T follicular helper cell (primary cell): Measurements from ENCODE around the gene KANK3.
A peak's percentile ranks its signal among the peaks of the same experiment; 100 is the strongest.
"Not testable (repeated sequence)": the region's sequence is repeated elsewhere in the genome, so short reads cannot be mapped to it uniquely, and the experiment has no call there.

Experiments used
- DNase-seq: peaks from one replicate; pipeline ENCODE4 v3.0.0-alpha.2; 2020; ENCODE audit warnings: low read depth

The KANK3 gene

GRCh38 chr19:8337728-8338127, 5.3 kb downstream of the KANK3 start:
- no peak for DNase-seq

- no peak for DNase-seq
These were observed 6.4 kb downstream of the KANK3 start for GRCh38 chr19:8336660-8337059.

DNA sequence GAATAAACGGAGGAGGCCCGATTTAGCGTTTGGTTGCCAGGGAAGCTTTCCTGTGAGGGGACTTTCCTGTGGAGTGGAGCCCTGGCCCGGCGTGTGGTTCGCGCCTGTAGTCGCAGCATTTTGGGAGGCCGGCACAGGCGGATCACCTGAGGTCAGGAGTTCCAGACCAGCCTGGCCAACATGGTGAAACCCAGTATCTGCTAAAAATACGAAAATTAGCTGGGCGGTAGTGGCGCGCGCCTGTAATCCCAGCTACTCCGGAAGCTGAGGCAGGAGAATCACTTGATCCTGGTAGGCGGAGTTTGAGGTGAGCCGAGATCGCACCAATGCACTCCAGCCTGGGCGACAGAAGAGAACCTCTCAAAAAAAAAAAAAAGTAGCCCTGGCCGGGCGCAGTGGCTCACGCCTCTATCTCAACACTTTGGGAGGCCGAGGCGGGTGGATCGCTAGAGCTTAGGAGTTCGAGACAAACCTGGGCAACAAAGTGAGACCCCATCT, 6.9 kb downstream of the KANK3 start:
- no peak for DNase-seq

DNA sequence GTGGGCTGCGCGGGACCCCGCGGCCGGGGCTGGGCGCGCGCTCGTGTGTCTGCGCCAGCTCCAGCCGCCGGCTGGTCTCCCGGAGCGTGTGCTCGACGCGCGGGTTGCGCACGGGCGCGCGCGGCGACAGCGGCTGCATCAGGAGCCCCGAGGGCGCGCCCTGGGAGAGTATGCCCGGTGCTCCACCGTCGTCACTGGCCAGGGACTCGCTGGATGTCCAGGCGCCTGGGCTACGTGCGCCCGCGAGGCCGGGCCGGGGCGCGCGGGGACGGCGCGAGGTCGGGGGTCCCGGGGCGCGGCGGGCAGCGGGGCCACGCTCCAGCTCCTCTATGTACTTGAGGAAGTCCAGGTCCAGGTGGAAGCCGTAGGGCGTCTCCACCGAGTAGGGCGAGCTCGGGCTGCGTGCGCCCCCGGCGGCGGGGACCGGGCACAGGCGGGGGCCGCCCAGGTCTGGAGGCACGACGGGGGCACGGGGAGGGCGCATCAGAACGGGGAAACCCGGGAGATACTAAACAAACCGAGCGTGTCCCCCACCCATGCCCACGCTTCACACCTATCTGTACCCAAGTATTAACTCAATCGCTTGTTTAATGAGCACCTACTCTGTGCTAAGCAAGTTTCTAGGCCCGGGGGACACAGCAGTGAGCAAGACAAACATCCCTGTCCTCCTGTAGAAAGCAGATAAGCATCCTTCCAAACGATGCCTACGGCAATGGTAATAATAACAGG, 7.6 kb downstream of the KANK3 start:
- no peak for DNase-seq

DNA sequence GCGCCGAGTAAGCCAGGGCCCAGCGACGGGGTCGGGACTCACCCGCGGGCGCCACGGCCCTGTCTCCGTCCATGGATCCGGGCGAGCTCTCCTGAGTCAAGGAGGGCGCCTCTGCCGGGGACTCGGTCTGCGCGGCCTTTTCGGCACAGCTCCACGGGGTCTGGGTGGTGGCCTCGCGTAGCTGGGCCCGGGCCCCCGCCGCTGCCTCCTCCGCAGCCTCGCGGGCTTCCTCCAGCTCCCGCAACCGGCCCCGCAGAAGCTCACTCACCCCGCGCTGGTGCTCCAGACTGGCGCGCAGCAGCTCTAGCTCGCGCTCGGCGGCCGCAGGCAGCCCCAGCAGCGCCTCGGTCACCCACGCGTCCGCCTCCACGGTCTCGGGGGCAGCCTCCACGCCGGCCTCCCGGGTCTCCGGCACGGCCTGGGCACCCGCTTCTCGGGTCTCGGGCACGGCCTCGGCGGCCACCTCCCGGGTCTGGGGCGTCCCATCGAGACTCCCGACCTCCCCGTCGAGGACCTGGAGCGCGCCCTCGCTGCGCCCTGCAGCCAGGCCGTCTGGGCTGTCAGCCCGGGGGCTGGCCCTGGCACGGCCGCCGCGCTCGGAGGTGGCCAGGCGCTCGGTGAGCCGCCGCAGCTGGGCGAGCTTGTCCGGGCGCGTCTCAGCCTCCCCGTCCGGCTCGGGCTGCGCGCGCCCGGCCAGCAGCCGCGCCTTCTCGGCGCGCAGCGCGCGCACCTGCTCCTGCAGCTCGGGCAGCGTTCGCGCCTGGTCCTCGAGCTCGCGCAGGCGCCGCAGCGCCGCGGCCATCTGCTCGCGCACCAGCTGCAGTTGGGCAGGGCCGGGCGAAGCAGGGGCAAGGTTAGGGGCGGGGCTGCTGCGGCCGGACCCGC, 8.4 kb downstream of the KANK3 start:
- no peak for DNase-seq

GRCh38 chr19:8333767-8334457, 9.2 kb downstream of the KANK3 start:
- DNase-seq, result no peak

- no peak for DNase-seq
These were observed 9.9 kb downstream of the KANK3 start for GRCh38 chr19:8332976-8333766.

- DNase-seq, result no peak
These were observed 11.7 kb downstream of the KANK3 start for GRCh38 chr19:8331263-8331845.

GRCh38 chr19:8329996-8330395, 13.1 kb downstream of the KANK3 start:
- no peak for DNase-seq

DNA sequence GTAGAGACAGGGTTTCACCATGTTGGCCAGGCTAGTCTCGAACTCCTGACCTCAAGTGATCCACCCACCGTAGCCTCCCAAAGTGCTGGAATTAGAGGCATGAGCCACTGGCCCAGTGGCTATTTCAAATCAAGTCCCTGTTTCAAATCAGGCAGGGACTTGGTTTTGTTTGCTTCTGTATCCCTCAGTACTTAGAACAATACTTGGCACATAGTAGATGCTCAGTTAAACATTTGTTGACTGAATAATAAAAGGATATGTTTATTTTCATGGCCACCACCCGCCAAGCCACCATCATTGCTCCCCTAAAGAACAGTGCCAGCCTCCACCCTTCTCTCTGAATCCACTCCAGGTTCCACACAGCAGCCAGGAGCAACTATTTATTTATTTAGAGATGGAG, 17.6 kb downstream of the KANK3 start:
- no peak for DNase-seq

DNA sequence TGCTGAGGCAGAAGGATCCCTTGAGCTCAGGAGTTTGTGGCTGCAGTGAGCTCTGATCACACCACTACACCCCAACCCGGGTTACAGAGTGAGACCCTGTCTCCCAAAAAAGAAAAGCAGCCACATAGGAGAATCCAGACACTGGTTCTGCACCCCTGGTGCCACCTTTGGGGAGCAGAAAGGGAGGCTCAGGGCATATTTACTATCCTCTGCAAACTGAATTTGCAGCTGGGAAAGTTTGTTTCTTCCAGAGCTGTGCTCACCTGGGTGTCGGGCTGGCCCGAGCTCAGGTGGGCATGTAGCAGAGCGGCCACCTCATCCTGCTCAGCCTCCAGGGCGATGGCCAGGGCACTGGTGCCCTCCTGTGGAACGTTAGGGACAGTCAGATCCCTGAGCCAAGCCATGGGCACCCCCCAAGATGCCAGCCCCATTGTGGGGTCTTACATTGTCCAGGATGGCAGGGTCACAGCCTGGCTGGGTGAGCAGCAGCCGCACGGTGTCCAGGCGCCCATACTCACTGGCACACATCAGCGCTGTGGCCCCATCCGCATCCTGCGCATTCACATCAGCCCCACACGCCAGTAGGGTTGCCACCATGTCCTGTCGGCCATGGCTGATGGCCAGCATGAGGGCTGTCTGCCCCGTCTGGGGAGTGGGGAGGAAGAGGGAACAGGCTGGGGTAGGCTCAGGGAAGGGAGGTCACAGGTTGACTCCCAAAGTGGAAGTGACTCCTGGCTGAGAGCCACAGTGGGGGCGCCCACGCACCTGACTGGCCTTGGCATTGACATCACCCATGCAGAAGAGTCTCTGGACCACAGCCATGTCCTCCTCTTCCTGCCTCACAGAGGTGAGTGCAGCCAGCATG, 18.6 kb downstream of the KANK3 start:
- no peak for DNase-seq

DNA sequence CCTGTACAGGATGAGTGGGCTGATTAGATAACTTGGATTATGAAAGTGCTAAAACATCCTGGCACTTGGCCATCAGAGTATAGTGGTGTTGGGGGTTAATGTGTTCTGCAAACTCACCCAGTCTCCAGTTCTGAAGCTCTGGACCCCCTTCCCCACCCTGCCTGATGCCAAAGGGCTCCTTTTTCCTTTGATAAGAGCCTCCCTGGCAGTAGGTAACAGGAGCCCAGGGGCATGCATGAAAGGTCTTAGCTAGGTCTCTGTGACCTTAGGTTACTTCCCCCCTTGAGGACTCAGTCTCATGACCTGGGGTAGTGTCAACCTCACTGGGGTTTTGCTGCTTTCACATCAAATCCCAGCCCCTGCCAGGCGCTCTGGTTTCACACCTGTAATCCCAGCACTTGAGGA, 19.3 kb downstream of the KANK3 start:
- DNase-seq, result no peak

DNA sequence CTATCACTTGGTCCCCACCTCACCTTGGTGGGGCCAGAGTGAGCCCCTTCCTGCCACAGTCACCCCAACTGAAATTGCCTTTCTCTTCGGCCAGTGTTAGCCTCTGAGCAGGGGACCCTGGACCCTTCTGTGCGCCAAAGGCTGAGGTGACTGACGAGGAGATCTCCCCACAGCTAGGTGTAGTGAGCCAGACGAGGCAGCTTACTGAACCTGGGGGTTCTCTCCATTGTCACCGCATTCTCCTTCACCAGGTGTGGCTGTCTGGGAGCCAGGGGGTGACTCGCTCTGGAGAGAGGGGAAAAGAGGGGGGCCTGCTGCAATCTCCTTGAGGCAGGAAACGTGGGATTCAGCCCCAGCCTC, 20.4 kb downstream of the KANK3 start:
- DNase-seq, result no peak

DNA sequence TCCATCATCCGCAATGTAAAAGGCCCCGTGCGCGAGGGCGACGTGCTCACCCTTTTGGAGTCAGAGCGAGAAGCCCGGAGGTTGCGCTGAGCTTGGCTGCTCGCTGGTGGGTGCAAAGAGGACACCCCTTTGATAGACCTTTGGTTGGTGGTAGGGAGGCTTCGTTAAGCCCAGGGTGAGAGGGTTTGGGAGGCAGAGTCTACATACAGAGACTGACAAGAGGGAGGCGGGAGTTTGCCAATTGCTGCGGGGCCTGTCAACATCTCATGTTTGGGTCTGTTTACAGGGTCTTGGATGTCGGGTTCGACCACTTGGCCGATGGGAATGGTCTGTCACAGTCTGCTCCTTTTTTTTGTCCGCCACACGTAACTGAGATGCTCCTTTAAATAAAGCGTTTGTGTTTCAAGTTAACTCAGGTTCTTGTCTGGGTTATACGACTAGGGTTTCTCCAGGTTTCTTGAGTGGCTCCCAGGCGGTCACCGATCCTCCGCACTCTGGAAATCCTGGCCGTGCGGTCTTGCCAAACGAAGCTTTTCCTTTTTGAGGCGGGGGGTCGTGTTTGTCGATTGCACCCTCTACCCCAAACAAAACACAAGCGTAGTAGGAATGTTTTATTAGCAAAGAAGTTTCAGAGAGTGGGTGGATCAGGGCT, 20.9 kb downstream of the KANK3 start:
- no peak for DNase-seq

DNA sequence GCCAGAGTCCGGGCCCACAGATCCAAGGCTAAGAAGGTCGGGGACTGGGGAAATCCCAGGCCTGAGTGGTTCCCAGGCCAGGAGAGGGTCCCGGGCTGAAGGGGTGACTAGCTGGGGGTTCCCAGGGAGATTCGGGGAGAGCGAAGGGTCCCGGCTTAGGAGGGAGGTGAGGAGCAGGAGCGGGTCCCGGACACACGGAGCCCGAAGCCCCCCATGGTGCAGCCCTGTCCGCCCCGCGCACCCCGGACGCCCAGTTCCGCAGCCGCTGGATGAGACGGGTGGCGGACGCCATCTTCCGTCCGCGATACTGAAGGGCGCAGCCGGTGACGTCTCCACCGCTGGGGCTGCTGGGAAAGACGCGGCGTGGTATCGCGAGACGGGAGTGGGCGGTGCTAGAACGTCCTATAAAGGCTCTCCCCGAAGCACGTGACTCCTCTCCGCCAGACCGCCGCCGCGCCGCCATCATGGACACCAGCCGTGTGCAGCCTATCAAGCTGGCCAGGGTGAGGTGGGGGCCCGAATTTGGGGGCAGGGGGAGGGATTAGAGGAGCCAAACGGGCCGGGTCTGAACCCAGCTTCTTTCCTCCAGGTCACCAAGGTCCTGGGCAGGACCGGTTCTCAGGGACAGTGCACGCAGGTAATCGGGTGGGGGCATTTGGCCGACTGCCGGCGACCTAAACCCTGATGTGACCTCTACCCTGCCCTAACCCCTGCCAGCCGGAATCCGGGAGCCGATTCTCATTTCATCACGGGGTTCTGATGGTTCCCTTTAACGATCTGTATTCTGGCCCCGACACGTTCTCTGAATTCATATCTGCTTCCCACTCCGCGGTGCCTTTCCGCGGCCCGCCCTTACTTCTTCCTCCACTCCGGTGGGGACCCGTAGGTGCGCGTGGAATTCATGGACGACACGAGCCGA, 21.7 kb downstream of the KANK3 start, which contains the start of the genes NDUFA7 and RPS28:
Gene NDUFA7 (minus strand): TSS at position 309 of the 919 bp plus-strand sequence. CDS start 17 bp downstream, at position 292.
Gene RPS28 (plus strand): TSS at position 430 of the 919 bp plus-strand sequence. CDS start 35 bp downstream, at position 465.
- peak; percentile 95 for DNase-seq

GRCh38 chr19:8320564-8321066, 22.4 kb downstream of the KANK3 start:
- DNase-seq, result no peak

DNA sequence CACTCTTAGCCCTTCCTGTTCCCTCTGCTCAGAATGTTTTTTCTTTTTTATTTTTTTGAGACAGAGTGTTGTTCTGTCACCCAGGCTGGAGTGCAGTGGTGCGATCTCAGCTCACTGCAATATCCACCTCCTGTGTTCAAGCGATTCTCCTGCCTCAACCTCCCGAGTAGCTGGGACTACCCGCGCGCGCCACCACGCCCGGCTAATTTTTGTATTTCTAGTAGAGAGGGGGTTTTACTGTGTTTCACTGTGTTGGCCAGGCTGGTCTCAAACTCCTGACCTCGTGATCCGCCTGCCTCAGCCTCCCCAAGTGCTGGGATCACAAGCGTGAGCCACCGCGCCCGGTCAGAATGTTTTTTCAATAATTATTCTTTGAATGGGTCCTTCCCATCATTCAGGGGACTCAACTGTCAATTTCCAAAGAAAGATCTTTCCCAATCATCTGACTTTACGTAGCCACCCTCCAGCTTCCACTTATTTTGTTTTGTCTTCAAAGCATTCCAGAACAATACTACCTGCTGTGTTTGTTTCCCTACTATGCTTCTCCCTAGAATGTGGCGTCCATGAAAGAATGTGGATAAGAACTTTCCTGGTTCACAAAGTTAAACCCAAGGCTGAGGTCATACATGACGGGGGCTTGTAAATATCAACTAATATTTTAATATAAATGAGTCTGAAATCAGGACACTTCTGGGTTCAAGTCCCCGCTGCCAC, 23.1 kb downstream of the KANK3 start:
- no peak for DNase-seq

DNA sequence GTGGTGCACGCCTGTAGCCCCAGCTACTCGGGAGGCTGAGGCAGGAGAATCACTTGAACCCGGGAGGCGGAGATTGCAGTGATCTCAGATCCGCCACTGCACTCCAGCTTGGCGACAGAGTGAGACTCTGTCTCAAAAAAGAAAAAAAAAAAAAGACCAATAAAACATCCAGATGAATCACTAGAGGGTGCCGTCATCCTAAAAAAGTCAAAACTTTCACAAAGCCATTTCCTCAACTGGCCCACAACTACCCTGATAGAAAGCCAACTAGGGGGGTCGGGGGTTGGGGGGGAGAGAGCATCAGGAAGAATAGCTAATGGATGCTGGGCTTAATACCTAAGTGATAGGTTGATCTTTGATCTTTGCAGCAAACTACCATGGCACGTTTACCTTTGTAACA, 24.2 kb downstream of the KANK3 start:
- DNase-seq, result not testable (repeated sequence)
